ENCODE results near the gene ZBED4.

DNA sequence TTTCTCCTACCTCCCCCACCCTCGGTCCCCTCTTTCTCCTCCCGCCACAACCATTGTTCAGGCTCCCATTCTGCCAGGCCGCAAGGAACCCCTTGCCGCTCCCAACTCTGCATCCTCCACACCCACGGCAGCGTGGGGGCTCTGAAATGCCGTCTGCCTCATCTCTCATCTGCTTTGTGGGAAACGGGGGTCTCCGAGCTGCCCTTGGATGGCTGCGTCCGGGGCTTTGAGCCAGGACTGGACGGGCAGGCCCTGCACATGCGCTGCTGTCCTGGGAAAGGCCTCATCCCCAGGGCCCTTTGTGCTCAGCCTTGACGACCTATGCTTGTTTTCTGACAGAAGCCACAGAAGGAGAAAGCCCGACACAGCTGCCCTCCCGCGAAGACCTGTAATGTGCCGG lies 73.3 kb downstream of the ZBED4 start:
- TF ChIP-seq ZNF138 (CRISPR knock-in tag; IDR thresholded peaks at IDR 0.05; ENCODE audit: low read depth) = no peak
- TF ChIP-seq CREM (IDR thresholded peaks at IDR 0.05) = no peak
- no peak for TF ChIP-seq CREM (CRISPR knock-in tag; IDR thresholded peaks at IDR 0.05)

Data from HepG2 (cell line).